SK-MEL-5 (cell line): Measurements from ENCODE around the gene CBLN1. TPM values are rescaled to one million over a fixed set of nuclear protein-coding genes. Genes with fewer than 3 reads are reported as not detected.
"Not testable (repeated sequence)": the region's sequence is repeated elsewhere in the genome, so short reads cannot be mapped to it uniquely, and the experiment has no call there.

Experiments
- DNase-seq: peaks from one replicate; pipeline ENCODE4 v3.0.0-alpha.2; 2016; ENCODE audit warnings: low read depth, low spot score
- in situ Hi-C: cut with HindIII; loops from 2 replicates; pipeline ENCODE4 v1.10.0; 2016; ENCODE audit warnings: low sequenced_read_pairs, high pct_unique_total_duplicates, low pct_unique_long_range_greater_than_20kb
- total RNA-seq: library from RNA; depleted of rRNA; stranded (reverse); fragments of >200 nt; shearing (Covaris generic); gene quantifications from 2 replicates; pipeline ENCODE4 v1.2.3, GENCODE V29; 2014; rRNA removed

The CBLN1 gene
- total RNA-seq, 1 experiment from 2014 or later: 0.13 TPM

DNA sequence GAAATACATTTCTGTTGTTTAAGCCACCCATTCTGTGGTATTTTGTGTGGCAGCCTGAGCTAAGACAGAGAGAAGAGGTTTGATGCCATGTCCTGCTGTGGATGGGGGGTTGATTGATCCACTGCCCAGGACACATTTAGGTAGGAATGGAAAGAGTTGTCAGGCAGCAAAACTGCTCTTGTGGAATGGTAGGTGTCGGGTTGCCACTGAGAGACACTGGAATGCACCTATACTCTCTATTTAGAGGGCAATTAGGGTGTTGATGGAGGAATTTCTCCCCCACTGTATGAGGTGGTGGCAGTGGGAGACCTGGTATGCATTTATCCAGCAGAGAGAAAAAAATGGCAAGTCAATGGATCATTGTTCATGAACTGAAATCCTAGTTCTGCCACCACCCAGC lies 30.9 kb downstream of the CBLN1 start:
- in situ Hi-C loops: no loop called here
- no peak for DNase-seq

DNA sequence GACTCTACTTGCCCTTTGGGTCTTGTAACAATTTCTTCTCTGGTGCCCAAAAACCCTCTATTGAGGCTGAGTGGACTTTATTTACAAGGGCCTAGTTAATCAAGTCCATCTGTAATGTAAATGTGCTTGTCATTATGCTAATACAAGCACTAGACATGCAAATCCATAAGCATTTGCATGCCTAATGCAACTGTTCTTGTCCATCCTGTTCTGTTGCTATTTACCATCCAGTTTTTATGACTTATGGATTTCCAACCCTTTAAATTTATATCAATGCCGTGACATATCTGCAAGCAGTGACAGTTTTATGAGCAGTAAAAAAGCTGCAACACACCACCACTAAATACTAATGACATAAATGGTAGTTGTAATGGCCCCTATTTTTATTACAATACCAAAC lies 33.4 kb downstream of the CBLN1 start:
- in situ Hi-C loops: no loop called here
- DNase-seq: no peak

DNA sequence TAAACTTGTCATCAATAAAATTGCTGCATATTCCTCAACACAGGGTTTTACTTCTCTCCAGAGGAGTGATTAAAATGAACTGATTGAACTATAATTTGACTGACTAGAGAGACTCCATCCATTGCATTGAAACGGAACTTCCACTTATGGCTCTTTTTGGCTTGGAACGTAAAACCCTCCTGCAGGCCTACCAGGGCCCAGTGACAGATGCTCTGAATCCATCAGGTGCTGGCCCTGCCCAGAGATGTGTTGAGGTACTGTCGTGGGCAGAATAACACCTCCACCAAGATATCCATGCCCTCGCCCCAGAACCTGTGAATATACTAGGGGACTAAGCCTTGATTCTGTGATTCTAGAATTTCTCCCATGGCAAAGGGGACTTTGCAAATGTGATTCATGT lies 45.4 kb downstream of the CBLN1 start:
- in situ Hi-C loops: no loop called here

DNA sequence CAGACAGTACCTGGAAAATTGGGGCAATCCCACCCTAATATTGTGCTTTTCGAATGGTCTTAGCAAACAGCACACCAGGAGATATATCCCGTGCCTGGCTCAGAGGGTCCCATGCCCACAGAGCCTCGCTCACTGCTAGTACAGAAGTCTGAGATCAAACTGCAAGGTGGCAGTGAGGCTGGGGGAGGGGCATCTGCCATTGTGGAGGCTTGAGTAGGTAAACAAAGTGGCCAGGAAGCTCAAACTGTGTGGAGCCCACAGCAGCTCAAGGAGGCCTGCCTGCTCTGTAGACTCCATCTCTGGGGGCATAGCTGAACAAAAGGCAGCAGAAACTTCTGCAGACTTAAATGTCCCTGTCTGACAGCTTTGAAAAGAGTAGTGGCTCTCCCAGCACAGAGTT lies 53.3 kb downstream of the CBLN1 start:
- DNase-seq, in situ Hi-C loops: not testable (repeated sequence)

More for the DNA sequence above, 45.4 kb downstream of the CBLN1 start:
- no peak for DNase-seq

Other genes starting within 250 kb of the CBLN1 start
- gene C16orf78, start 92.0 kb upstream of the CBLN1 start, total RNA-seq: not detected in 2 replicates